ENCODE data around the gene MEIKIN. TPM values are rescaled to one million over a fixed set of nuclear protein-coding genes. Genes with fewer than 3 reads are reported as not detected.
"Not testable (repeated sequence)": the region's sequence is repeated elsewhere in the genome, so short reads cannot be mapped to it uniquely, and the experiment has no call there.

Gene MEIKIN
- total RNA-seq, 1 donor from 2014 or later = not detected

GRCh38 chr5:131783357-131783756 is 162.1 kb downstream of the MEIKIN start:
- H3K9me3 Mint-ChIP-seq (ENCODE audit: unreplicated experiment) = no peaks in the 10 kb centered on the region
- no peak overlapping the region for H3K4me3 Mint-ChIP-seq (ENCODE audit: unreplicated experiment)
- no peak for TF ChIP-seq CTCF (IDR thresholded peaks at IDR 0.05; ENCODE audit: unreplicated experiment)

GRCh38 chr5:131782717-131783116 is 162.7 kb downstream of the MEIKIN start:
- DNase-seq (ENCODE audit: low spot score) = no peak
- H3K27ac Mint-ChIP-seq (ENCODE audit: unreplicated experiment) = no peak overlapping the region
- no peak overlapping the region for H3K4me3 Mint-ChIP-seq (ENCODE audit: unreplicated experiment)
- H3K4me1 Mint-ChIP-seq (ENCODE audit: unreplicated experiment) = peaks cover 13% of the 10 kb centered on the region
- no peaks in the 10 kb centered on the region for H3K27me3 Mint-ChIP-seq (ENCODE audit: unreplicated experiment)
- H3K9me3 Mint-ChIP-seq (ENCODE audit: unreplicated experiment) = no peaks in the 10 kb centered on the region
- no peak for TF ChIP-seq CTCF (IDR thresholded peaks at IDR 0.05; ENCODE audit: unreplicated experiment)
- H3K36me3 Mint-ChIP-seq (ENCODE audit: low read depth, unreplicated experiment) = peaks cover 3% of the 10 kb centered on the region

More at GRCh38 chr5:131783357-131783756, 162.1 kb downstream of the MEIKIN start:
- no peak for DNase-seq (ENCODE audit: low spot score)
- no peaks in the 10 kb centered on the region for H3K27me3 Mint-ChIP-seq (ENCODE audit: unreplicated experiment)
- H3K36me3 Mint-ChIP-seq (ENCODE audit: low read depth, unreplicated experiment) = peaks cover 3% of the 10 kb centered on the region
- peak overlapping the region; percentile 39 for H3K27ac Mint-ChIP-seq (ENCODE audit: unreplicated experiment)
- peaks cover 13% of the 10 kb centered on the region for H3K4me1 Mint-ChIP-seq (ENCODE audit: unreplicated experiment)

GRCh38 chr5:131778141-131778540 is 167.3 kb downstream of the MEIKIN start:
- H3K9me3 Mint-ChIP-seq (ENCODE audit: unreplicated experiment); H3K4me3 Mint-ChIP-seq (ENCODE audit: unreplicated experiment); H3K4me1 Mint-ChIP-seq (ENCODE audit: unreplicated experiment); H3K27ac Mint-ChIP-seq (ENCODE audit: unreplicated experiment); DNase-seq (ENCODE audit: low spot score); H3K27me3 Mint-ChIP-seq (ENCODE audit: unreplicated experiment); H3K36me3 Mint-ChIP-seq (ENCODE audit: low read depth, unreplicated experiment): not testable (repeated sequence)

- no peak for TF ChIP-seq CTCF (IDR thresholded peaks at IDR 0.05; ENCODE audit: unreplicated experiment)
- Mint-ChIP-seq H3K27ac (ENCODE audit: unreplicated experiment) (no peak overlapping the region), H3K27me3 (ENCODE audit: unreplicated experiment) (no peaks in the 10 kb centered on the region), H3K9me3 (ENCODE audit: unreplicated experiment) (no peaks in the 10 kb centered on the region), H3K36me3 (ENCODE audit: low read depth, unreplicated experiment) (peaks cover under 1% of the 10 kb centered on the region), H3K4me3 (ENCODE audit: unreplicated experiment) (no peak overlapping the region), H3K4me1 (ENCODE audit: unreplicated experiment) (no peaks in the 10 kb centered on the region)
- no peak for DNase-seq (ENCODE audit: low spot score)
Observed at GRCh38 chr5:131776450-131776849, 169.0 kb downstream of the MEIKIN start.

GRCh38 chr5:131774652-131775367 is 170.7 kb downstream of the MEIKIN start:
- Mint-ChIP-seq H3K9me3 (ENCODE audit: unreplicated experiment) (no peaks in the 10 kb centered on the region), H3K4me3 (ENCODE audit: unreplicated experiment) (no peak overlapping the region), H3K27ac (ENCODE audit: unreplicated experiment) (no peak overlapping the region), H3K27me3 (ENCODE audit: unreplicated experiment) (no peaks in the 10 kb centered on the region), H3K36me3 (ENCODE audit: low read depth, unreplicated experiment) (no peaks in the 10 kb centered on the region), H3K4me1 (ENCODE audit: unreplicated experiment) (peaks cover 5% of the 10 kb centered on the region)
- no peak for TF ChIP-seq CTCF (IDR thresholded peaks at IDR 0.05; ENCODE audit: unreplicated experiment)
- no peak for DNase-seq (ENCODE audit: low spot score)
